ENCODE data around the gene CRYBG2.

DNA sequence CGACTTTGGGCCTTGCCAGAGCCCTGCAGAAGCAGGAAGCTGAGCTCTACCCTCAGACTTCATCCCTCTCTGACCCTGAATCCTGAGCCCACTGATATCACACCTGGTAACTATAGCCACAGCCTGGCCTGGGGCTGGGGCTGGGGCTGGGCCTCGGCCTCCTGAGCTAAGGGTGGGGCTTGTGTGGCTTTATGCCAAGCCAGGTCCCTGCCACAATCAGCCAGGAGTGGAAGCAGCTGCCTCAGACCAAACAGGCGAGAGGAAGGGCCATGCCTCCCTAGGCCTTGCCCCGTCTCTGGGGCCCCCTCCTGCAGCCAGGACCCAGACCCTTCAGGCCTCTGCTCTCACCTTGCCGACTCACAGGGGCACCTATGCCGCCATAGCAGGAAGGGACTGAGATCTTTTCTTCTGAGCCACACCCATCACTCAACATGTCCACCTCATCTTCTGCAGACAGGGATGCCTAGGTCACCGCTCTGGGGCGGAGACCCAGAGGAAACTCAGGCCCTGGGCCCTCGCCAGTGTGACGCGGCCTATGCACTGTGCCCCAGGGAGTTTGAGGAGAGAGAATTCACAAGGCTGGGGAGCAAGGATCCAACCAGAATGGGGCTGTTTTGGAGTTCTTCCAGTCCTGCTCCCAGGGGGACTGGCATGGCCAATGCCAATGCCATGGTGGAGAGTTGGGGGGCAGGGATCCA, 53.2 kb downstream of the CRYBG2 start:
- TF ChIP-seq, protein P1, sequence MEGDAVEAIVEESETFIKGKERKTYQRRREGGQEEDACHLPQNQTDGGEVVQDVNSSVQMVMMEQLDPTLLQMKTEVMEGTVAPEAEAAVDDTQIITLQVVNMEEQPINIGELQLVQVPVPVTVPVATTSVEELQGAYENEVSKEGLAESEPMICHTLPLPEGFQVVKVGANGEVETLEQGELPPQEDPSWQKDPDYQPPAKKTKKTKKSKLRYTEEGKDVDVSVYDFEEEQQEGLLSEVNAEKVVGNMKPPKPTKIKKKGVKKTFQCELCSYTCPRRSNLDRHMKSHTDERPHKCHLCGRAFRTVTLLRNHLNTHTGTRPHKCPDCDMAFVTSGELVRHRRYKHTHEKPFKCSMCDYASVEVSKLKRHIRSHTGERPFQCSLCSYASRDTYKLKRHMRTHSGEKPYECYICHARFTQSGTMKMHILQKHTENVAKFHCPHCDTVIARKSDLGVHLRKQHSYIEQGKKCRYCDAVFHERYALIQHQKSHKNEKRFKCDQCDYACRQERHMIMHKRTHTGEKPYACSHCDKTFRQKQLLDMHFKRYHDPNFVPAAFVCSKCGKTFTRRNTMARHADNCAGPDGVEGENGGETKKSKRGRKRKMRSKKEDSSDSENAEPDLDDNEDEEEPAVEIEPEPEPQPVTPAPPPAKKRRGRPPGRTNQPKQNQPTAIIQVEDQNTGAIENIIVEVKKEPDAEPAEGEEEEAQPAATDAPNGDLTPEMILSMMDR (conservative IDR thresholded peaks at IDR 0.05): no peak
- no peak for TF ChIP-seq EZH2 (IDR thresholded peaks at IDR 0.05; ENCODE audit: low read depth)
